HCT116 (cell line): ENCODE data around the gene ADAM10.

ENCODE experiments used
- CTCF ChIP-seq, 3 experiments: fragments of 200-600 bp in 1 of 3; sonication (generic) in 1 of 3; IDR thresholded peaks in 2 of 3; conservative IDR thresholded peaks in 1 of 3; 2 replicates each; pipeline ENCODE4 v1.5.1; 2012 to 2017; ENCODE audit warnings: low read depth in 2 of 3, low read length in 2 of 3, antibody characterized with exemption in 1 of 3, borderline replicate concordance in 1 of 3, control low read depth in 1 of 3, mild to moderate bottlenecking in 1 of 3, mixed read lengths in 1 of 3, mixed run types in 1 of 3, moderate library complexity in 1 of 3; ENCODE audit not compliant: insufficient read depth in 1 of 3
- POLR2A ChIP-seq: IDR thresholded peaks from 2 replicates; pipeline ENCODE4 v1.7.0; 2011; ENCODE audit warnings: borderline replicate concordance; ENCODE audit not compliant: insufficient read depth, insufficient read length; ENCODE audit errors: extremely low read depth
- POLR2AphosphoS5 ChIP-seq: IDR thresholded peaks from 2 replicates; pipeline ENCODE4 v1.6.1; 2011; ENCODE audit warnings: mild to moderate bottlenecking, low read depth, low read length, moderate library complexity
- RAD21 ChIP-seq: IDR thresholded peaks from 2 replicates; pipeline ENCODE4 v1.6.1; 2012; ENCODE audit warnings: low read depth, mild to moderate bottlenecking
- ZFX ChIP-seq: fragments of 450-650 bp; IDR thresholded peaks from 2 replicates; pipeline ENCODE4 v1.6.1; 2017

- no peak for TF ChIP-seq CTCF (IDR thresholded peaks at IDR 0.05 in 2 of 3, conservative IDR thresholded peaks at IDR 0.05 in 1 of 3; ENCODE audit: borderline replicate concordance in 1 of 3, insufficient read depth in 1 of 3, low read depth in 2 of 3, low read length in 2 of 3)
- TF ChIP-seq POLR2A = no peak
- no peak for TF ChIP-seq POLR2AphosphoS5
- no peak for TF ChIP-seq ZFX
- TF ChIP-seq RAD21 = no peak
Observed at GRCh38 chr15:58737298-58737697, 12.2 kb downstream of the ADAM10 start.
